Thoracic aorta (tissue), 2 donors: ENCODE results near the gene PTGFRN. TPM values are rescaled to one million over a fixed set of nuclear protein-coding genes. Genes with fewer than 3 reads are reported as not detected.

Source experiments
- ATAC-seq: fragments of 150-250 bp; one replicate; pipeline ENCODE4 v1.8.0; 2017; ENCODE audit warnings: low read depth; ENCODE audit not compliant: insufficient number of reproducible peaks, low FRiP score
- DNase-seq: peaks from one replicate; pipeline ENCODE4 v3.0.0-alpha.2; 2020; ENCODE audit warnings: low spot score
- H3K27ac ChIP-seq, 2 donors: fragments of 200-600 bp; sonication (generic); 1 replicate in 1 of 2; 2 replicates in 1 of 2; pipeline ENCODE4 v1.5.1; 2016; ENCODE audit warnings: mild to moderate bottlenecking in 2 of 2, moderate library complexity in 2 of 2
- H3K27me3 ChIP-seq: fragments of 200-600 bp; sonication (generic); replicated peaks from 2 replicates; pipeline ENCODE4 v1.6.0; 2016; ENCODE audit warnings: mild to moderate bottlenecking; ENCODE audit not compliant: insufficient read depth
- H3K36me3 ChIP-seq: fragments of 200-600 bp; sonication (generic); one replicate; pipeline ENCODE4 v1.5.1; 2016
- H3K4me1 ChIP-seq, 2 donors: fragments of 200-600 bp; sonication (generic); 1 replicate in 1 of 2; 2 replicates in 1 of 2; pipeline versions ENCODE4 v1.5.1 to v1.6.0; 2016; ENCODE audit warnings: low read depth in 2 of 2, mild to moderate bottlenecking in 1 of 2; ENCODE audit not compliant: control insufficient read depth in 1 of 2
- H3K4me3 ChIP-seq: fragments of 200-600 bp; sonication (generic); 2 replicates; pipeline ENCODE4 v1.5.1; 2016; ENCODE audit warnings: mild to moderate bottlenecking
- H3K9me3 ChIP-seq: fragments of 200-600 bp; sonication (generic); 2 replicates; pipeline ENCODE4 v1.5.1; 2016
- CTCF ChIP-seq: fragments of 200-600 bp; sonication (generic); IDR thresholded peaks from one replicate; pipeline ENCODE4 v1.5.1; 2019; ENCODE audit warnings: antibody characterized with exemption
- total RNA-seq, 2 donors: library from RNA; depleted of rRNA; stranded (reverse); fragments of >200 nt; gene quantifications; one replicate each; pipeline versions ENCODE4 v1.1.0 to v1.2.3, GENCODE V29; 2016

Gene PTGFRN
- total RNA-seq, 2 donors from 2014 or later: 24.5 to 32.7 TPM

DNA sequence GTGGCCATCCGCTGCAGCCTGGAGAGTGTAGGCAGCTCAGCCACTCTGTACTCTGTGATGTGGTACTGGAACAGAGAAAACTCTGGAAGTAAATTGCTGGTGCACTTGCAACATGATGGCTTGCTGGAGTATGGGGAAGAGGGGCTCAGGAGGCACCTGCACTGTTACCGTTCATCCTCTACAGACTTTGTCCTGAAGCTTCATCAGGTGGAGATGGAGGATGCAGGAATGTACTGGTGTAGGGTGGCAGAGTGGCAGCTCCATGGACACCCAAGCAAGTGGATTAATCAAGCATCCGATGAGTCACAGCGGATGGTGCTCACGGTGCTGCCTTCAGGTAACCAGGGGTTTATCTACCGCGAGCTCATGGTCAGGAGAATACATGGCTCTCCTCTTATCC is 115.9 kb downstream of the PTGFRN start:
- no peak for TF ChIP-seq CTCF
- Histone ChIP-seq H3K9me3 (no peaks in the 10 kb centered on the region), H3K4me1 (peaks cover 6 to 16% of the 10 kb centered on the region in 2 donors), H3K4me3 (no peak overlapping the region), H3K27ac (no peak overlapping the region), H3K36me3 (no peaks in the 10 kb centered on the region), H3K27me3 (no peaks in the 10 kb centered on the region)
- DNase-seq (no peak), ATAC-seq (no peak)

DNA sequence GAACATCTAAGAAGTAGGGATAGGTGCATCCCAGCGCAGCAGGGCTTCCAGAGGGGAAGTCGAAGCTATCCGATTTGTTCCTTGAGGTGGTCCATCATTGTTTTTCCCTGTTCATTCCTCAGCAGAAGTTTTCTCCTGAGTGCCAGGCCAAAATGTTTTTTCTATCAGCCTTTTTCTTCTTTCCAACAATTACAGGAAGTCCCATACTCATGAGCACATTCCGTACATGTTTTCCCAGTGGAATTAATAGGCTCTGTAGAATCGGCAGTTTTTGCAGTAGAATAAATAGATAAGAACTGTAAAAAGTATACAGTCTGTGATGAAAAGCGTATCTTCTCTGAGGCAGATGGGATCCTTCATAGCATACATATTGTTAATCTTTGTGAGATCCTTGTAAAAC is 116.6 kb downstream of the PTGFRN start:
- Histone ChIP-seq H3K27me3 (no peaks in the 10 kb centered on the region), H3K36me3 (no peaks in the 10 kb centered on the region), H3K27ac (no peak overlapping the region), H3K4me3 (no peak overlapping the region), H3K9me3 (no peaks in the 10 kb centered on the region), H3K4me1 (peaks cover 6 to 16% of the 10 kb centered on the region in 2 donors)
- DNase-seq (no peak), ATAC-seq (no peak)
- TF ChIP-seq CTCF: no peak

DNA sequence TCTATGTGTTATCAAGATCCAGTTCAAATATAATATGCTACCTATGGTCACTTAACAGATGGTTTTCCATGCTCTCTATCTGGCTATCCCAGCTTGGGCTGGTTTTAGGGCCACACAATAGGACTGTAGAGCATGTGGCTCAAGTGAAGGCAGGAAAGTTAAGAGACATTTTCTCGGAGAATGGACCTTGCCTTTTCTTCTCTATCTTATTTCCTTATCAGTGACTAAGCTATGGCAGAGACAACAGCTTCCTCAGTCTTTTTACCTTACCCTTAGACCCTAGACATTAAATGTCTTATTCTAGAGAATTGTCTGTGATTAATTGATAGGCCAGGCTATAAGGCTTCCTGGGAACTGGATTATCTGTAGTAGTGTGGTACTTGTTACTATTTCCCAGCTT is 120.0 kb downstream of the PTGFRN start:
- Histone ChIP-seq H3K4me1 (peaks cover 6 to 16% of the 10 kb centered on the region in 2 donors), H3K36me3 (no peaks in the 10 kb centered on the region), H3K27ac (no peak overlapping the region), H3K9me3 (no peaks in the 10 kb centered on the region), H3K4me3 (no peak overlapping the region), H3K27me3 (no peaks in the 10 kb centered on the region)
- no peak for DNase-seq
- no peak for TF ChIP-seq CTCF
- ATAC-seq: no peak

- Histone ChIP-seq H3K27me3 (no peaks in the 10 kb centered on the region), H3K9me3 (no peaks in the 10 kb centered on the region), H3K36me3 (no peaks in the 10 kb centered on the region), H3K4me3 (no peak overlapping the region), H3K4me1 (peaks cover 6 to 16% of the 10 kb centered on the region in 2 donors), H3K27ac (no peak overlapping the region)
- DNase-seq (no peak), ATAC-seq (no peak)
- no peak for TF ChIP-seq CTCF
Measured at GRCh38 chr1:117030271-117030877, 120.7 kb downstream of the PTGFRN start.

DNA sequence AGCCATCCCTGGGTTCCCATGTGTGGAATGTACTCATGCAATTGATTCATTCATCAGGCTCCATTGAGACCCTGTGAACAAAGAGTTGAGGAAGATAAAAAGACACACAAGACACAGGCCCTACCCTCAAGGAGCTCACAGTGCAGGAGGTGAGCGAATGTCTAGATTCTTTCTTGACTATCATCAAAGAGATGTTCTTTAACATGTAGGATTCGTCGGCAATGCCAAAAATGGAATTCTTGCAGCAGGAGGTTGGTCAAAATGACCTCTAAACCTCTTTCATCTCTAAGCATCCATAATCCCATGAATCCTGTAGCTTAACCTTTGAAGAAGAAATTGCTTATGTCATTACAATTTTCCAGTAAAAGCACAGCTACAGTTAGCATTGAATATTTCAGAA is 122.5 kb downstream of the PTGFRN start:
- Histone ChIP-seq H3K4me3 (no peak overlapping the region), H3K27me3 (no peaks in the 10 kb centered on the region), H3K4me1 (peaks cover 0 to under 1% of the 10 kb centered on the region in 2 donors), H3K36me3 (no peaks in the 10 kb centered on the region), H3K27ac (no peak overlapping the region), H3K9me3 (no peaks in the 10 kb centered on the region)
- DNase-seq (no peak), ATAC-seq (no peak)
- TF ChIP-seq CTCF: no peak
